Bronchial epithelial cell (primary cell): ENCODE results near the gene LRP4. TPM values are rescaled to one million over a fixed set of nuclear protein-coding genes. Genes with fewer than 3 reads are reported as not detected.

Experiments
- DNase-seq: peaks from one replicate; pipeline ENCODE4 v3.0.0-alpha.2; 2010; ENCODE audit warnings: low read depth
- FAIRE-seq: peaks from 2 replicates; lab custom pipeline; 2011; peaks lifted over from hg19 to GRCh38; lab: Jason Lieb, UNC
- H3K27me3 ChIP-seq: 2 replicates; pipeline ENCODE4 v1.5.1; 2011; ENCODE audit warnings: low read length; ENCODE audit not compliant: control insufficient read depth, insufficient read depth
- H3K36me3 ChIP-seq: 2 replicates; pipeline ENCODE4 v1.5.1; 2011; ENCODE audit warnings: low read length; ENCODE audit not compliant: control insufficient read depth, insufficient read depth
- H3K4me3 ChIP-seq: 2 replicates; pipeline ENCODE4 v1.5.1; 2011; ENCODE audit warnings: mild to moderate bottlenecking, low read depth, low read length, control low read depth
- total RNA-seq: library from RNA; depleted of rRNA; stranded (reverse); fragments of >200 nt; gene quantifications from 2 replicates; pipeline ENCODE4 v1.2.1, GENCODE V29; 2014
- TF ChIP-seq, protein P1 (sequence below): IDR thresholded peaks from 2 replicates; pipeline ENCODE4 v1.5.1; 2011; ENCODE audit warnings: mild to moderate bottlenecking, moderate library complexity, low read length, control low read depth, inconsistent platforms; ENCODE audit not compliant: insufficient read depth, severe bottlenecking

The LRP4 gene
- total RNA-seq, 1 donor from 2014 or later: 5.0 TPM

DNA sequence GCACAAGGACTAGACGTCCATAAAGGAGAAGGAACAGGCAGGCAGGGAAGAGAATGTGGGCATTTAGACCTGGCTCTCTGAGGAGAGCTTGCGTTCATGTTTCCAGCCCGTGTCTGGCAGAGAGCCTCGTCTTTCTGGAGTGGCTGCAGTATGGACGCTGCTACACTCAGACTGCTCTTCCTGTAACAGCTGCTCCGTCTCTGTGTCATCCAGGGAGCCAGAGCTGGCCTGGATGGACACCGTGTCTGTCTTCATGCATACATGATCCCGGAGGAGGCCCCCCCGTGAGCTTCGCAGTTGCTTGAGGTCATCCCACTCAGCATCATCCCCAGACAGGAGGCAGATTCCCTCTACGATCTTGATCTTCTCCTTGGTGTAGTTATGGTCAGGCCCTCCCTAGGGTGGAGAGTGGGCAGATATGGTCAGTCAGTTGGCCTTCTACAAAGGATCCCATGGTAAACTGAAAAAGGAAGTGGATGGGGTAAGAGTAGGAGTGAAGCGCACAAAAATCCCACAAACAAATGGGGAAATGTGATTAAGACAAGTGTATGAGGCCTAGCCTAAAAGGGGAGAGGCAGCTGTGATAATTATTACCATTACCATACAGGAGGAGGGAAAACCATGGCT lies 59.3 kb downstream of the LRP4 start:
- FAIRE-seq (no peak), DNase-seq (no peak)
- TF ChIP-seq, protein P1, sequence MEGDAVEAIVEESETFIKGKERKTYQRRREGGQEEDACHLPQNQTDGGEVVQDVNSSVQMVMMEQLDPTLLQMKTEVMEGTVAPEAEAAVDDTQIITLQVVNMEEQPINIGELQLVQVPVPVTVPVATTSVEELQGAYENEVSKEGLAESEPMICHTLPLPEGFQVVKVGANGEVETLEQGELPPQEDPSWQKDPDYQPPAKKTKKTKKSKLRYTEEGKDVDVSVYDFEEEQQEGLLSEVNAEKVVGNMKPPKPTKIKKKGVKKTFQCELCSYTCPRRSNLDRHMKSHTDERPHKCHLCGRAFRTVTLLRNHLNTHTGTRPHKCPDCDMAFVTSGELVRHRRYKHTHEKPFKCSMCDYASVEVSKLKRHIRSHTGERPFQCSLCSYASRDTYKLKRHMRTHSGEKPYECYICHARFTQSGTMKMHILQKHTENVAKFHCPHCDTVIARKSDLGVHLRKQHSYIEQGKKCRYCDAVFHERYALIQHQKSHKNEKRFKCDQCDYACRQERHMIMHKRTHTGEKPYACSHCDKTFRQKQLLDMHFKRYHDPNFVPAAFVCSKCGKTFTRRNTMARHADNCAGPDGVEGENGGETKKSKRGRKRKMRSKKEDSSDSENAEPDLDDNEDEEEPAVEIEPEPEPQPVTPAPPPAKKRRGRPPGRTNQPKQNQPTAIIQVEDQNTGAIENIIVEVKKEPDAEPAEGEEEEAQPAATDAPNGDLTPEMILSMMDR: no peak
- Histone ChIP-seq H3K36me3 (peaks cover 1% of the 10 kb centered on the region), H3K27me3 (no peaks in the 10 kb centered on the region), H3K4me3 (no peak overlapping the region)

DNA sequence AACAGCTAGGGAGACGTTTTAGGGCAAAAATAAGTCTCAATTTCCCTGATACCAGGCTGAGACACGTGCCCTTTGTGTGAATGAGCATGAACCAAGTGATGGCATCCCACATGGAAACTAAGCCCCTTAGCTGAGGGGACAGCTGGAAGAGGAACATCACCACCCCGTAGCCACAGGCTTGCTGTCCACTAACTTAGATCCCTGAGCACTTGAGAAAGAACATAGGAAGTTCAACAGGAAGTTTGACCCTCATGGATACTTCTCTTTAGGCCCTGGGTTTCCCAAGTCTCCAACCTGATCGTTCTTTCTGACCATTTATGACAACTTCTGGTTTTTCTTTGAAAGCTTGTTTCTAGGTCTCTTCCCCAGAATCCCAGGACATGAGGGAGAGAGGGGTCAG lies 60.7 kb downstream of the LRP4 start:
- H3K4me3 ChIP-seq: no peak overlapping the region
- TF ChIP-seq, protein P1: no peak
- no peak for DNase-seq
- FAIRE-seq: no peak
- peaks cover 1% of the 10 kb centered on the region for H3K36me3 ChIP-seq
- H3K27me3 ChIP-seq: no peaks in the 10 kb centered on the region

DNA sequence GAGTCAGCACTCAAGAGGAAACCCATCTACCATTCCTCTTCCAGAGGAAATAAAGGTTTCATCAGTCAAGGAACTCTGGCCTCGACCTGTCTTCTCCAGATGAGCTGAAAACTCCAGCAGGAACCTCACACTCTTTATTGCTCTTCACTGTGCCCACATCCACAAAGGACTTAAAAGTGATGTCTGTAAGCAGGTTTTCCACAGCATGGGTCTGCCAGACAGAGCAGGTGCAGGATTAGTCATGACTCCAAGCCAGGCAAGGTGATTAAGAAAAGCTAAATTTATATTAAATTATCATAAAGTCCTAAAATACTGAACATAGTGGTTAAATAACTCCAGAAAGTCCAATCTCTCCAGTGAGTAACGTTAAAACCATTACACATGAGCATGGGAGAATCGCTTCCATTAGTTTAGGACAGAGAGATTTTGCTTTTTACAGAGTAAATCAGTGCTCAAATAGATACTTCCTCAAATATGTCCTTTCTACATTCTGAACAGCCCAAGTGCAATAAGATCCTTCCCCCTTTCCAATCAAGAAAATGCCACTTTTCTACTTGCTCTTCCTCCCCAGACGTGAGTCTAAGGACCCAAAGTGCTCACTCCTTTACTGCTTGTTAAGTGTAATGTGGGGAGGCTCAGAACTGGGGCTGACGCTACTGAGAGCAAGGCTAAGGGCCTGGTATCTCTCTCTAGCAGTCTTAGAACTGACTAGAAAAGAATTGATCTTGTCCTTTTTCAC lies 61.6 kb downstream of the LRP4 start:
- no peak overlapping the region for H3K4me3 ChIP-seq
- DNase-seq (no peak), FAIRE-seq (no peak)
- TF ChIP-seq, protein P1: no peak
- no peaks in the 10 kb centered on the region for H3K27me3 ChIP-seq
- H3K36me3 ChIP-seq: peaks cover 1% of the 10 kb centered on the region

- TF ChIP-seq, protein P1: no peak
- DNase-seq (no peak), FAIRE-seq (no peak)
- peaks cover 1% of the 10 kb centered on the region for H3K36me3 ChIP-seq
- H3K27me3 ChIP-seq: no peaks in the 10 kb centered on the region
- no peak overlapping the region for H3K4me3 ChIP-seq
These were observed 62.5 kb downstream of the LRP4 start for GRCh38 chr11:46855863-46856262.

DNA sequence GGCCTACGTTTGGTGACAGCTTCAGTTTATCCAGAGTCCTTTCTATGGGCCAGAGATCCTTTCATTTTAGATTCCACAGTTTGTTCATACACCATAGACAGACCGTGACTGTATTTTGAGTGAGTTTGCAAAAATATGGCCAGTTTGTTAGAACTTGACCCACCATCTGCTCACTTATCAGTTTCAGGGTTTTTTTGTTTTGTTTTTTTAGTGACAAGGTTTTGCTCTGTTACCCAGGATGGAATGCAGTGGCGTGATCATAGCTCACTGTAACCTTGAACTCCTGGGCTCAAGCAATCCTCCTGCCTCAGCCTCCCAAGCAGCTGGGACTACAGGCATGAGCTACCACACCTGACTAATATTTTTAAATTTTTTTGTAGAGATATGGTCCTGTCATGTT lies 63.2 kb downstream of the LRP4 start:
- H3K4me3 ChIP-seq: no peak overlapping the region
- TF ChIP-seq, protein P1: no peak
- H3K27me3 ChIP-seq: no peaks in the 10 kb centered on the region
- FAIRE-seq: no peak
- no peak for DNase-seq
- peaks cover 1% of the 10 kb centered on the region for H3K36me3 ChIP-seq
